IPS-18a (cell line): ENCODE results near the gene CCDC24.
A peak's percentile ranks its signal among the peaks of the same experiment; 100 is the strongest.

ENCODE experiments used
- H3K27ac ChIP-seq: one replicate; pipeline ENCODE4 v1.5.1; 2013; ENCODE audit warnings: low read length
- H3K27me3 ChIP-seq: one replicate; pipeline ENCODE4 v1.6.1; 2013; ENCODE audit warnings: mild to moderate bottlenecking, low read length; ENCODE audit not compliant: control insufficient read depth, insufficient read depth
- H3K36me3 ChIP-seq: one replicate; pipeline ENCODE4 v1.6.1; 2013; ENCODE audit warnings: low read depth, low read length; ENCODE audit not compliant: control insufficient read depth
- H3K4me1 ChIP-seq: one replicate; pipeline ENCODE4 v1.6.1; 2013; ENCODE audit warnings: low read depth, low read length; ENCODE audit not compliant: control insufficient read depth
- H3K4me3 ChIP-seq: one replicate; pipeline ENCODE4 v1.5.1; 2013; ENCODE audit warnings: low read length
- H3K9ac ChIP-seq: one replicate; pipeline ENCODE4 v1.6.1; 2013; ENCODE audit warnings: mild to moderate bottlenecking, low read length, moderate library complexity
- H3K9me3 ChIP-seq: one replicate; pipeline ENCODE4 v1.6.1; 2013; ENCODE audit warnings: low read depth, low read length; ENCODE audit not compliant: control insufficient read depth

The CCDC24 gene

GRCh38 chr1:43976890-43977289, 14.5 kb upstream of the CCDC24 start:
- Histone ChIP-seq H3K27ac (no peak overlapping the region), H3K27me3 (no peaks in the 10 kb centered on the region), H3K4me3 (no peak overlapping the region), H3K9ac (no peak overlapping the region), H3K4me1 (peaks cover 17% of the 10 kb centered on the region), H3K9me3 (no peaks in the 10 kb centered on the region), H3K36me3 (peaks cover 29% of the 10 kb centered on the region)

- no peak overlapping the region for H3K27ac ChIP-seq
- H3K27me3 ChIP-seq, result no peaks in the 10 kb centered on the region
- H3K36me3 ChIP-seq, result peaks cover 22% of the 10 kb centered on the region
- H3K9ac ChIP-seq, result no peak overlapping the region
- no peaks in the 10 kb centered on the region for H3K9me3 ChIP-seq
- H3K4me1 ChIP-seq, result peaks cover 17% of the 10 kb centered on the region
- no peak overlapping the region for H3K4me3 ChIP-seq
Observed at GRCh38 chr1:43977376-43978263, 13.8 kb upstream of the CCDC24 start.

GRCh38 chr1:43978264-43978550, 13.2 kb upstream of the CCDC24 start:
- Histone ChIP-seq H3K4me3 (peak overlapping the region; percentile 82), H3K9ac (peak overlapping the region; percentile 69), H3K27me3 (no peaks in the 10 kb centered on the region), H3K4me1 (peaks cover 17% of the 10 kb centered on the region), H3K9me3 (no peaks in the 10 kb centered on the region), H3K36me3 (peaks cover 16% of the 10 kb centered on the region), H3K27ac (no peak overlapping the region)

GRCh38 chr1:43978551-43979260, 12.7 kb upstream of the CCDC24 start, which contains the start of gene B4GALT2:
Gene B4GALT2, plus strand, starts transcription at chr1:43979210. Its CDS starts 1,951 bp downstream, at chr1:43981161.
- no peak within 1 kb of the TSS for H3K27ac ChIP-seq
- peak within 1 kb of the TSS; percentile 82 for H3K4me3 ChIP-seq
- H3K9ac ChIP-seq, result peak within 1 kb of the TSS; percentile 78
- peaks cover 14% of the 10 kb centered on the region for H3K36me3 ChIP-seq
- H3K27me3 ChIP-seq, result no peaks in the 10 kb centered on the region
- H3K9me3 ChIP-seq, result no peaks in the 10 kb centered on the region
- peaks cover 15% of the 10 kb centered on the region for H3K4me1 ChIP-seq

GRCh38 chr1:43979261-43979527, 12.2 kb upstream of the CCDC24 start:
- H3K36me3 ChIP-seq, result peaks cover 16% of the 10 kb centered on the region
- no peaks in the 10 kb centered on the region for H3K27me3 ChIP-seq
- H3K4me1 ChIP-seq, result peaks cover 10% of the 10 kb centered on the region
- H3K27ac ChIP-seq, result no peak overlapping the region
- H3K9me3 ChIP-seq, result no peaks in the 10 kb centered on the region
- peak overlapping the region; percentile 74 for H3K4me3 ChIP-seq
- H3K9ac ChIP-seq, result peak overlapping the region; percentile 78

GRCh38 chr1:43979528-43980254, 11.7 kb upstream of the CCDC24 start:
- peaks cover 9% of the 10 kb centered on the region for H3K4me1 ChIP-seq
- peak overlapping the region; percentile 78 for H3K9ac ChIP-seq
- no peak overlapping the region for H3K27ac ChIP-seq

GRCh38 chr1:43980255-43981134, 10.9 kb upstream of the CCDC24 start:
- Histone ChIP-seq H3K36me3 (peaks cover 17% of the 10 kb centered on the region), H3K4me1 (peaks cover 9% of the 10 kb centered on the region), H3K4me3 (peak overlapping the region; percentile 74), H3K9me3 (no peaks in the 10 kb centered on the region), H3K27me3 (no peaks in the 10 kb centered on the region), H3K27ac (no peak overlapping the region), H3K9ac (peak overlapping the region; percentile 78)

More at GRCh38 chr1:43979528-43980254, 11.7 kb upstream of the CCDC24 start:
- Histone ChIP-seq H3K4me3 (peak overlapping the region; percentile 74), H3K9me3 (no peaks in the 10 kb centered on the region), H3K36me3 (peaks cover 17% of the 10 kb centered on the region), H3K27me3 (no peaks in the 10 kb centered on the region)

- Histone ChIP-seq H3K9me3 (no peaks in the 10 kb centered on the region), H3K4me3 (no peak overlapping the region), H3K4me1 (peaks cover 4% of the 10 kb centered on the region), H3K27me3 (no peaks in the 10 kb centered on the region), H3K9ac (no peak overlapping the region), H3K27ac (no peak overlapping the region), H3K36me3 (peaks cover 17% of the 10 kb centered on the region)
Observed at GRCh38 chr1:43981135-43981491, 10.3 kb upstream of the CCDC24 start.

GRCh38 chr1:43981636-43982035, 9.8 kb upstream of the CCDC24 start:
- H3K4me1 ChIP-seq, result peaks cover 4% of the 10 kb centered on the region
- H3K9me3 ChIP-seq, result no peaks in the 10 kb centered on the region
- no peak overlapping the region for H3K27ac ChIP-seq
- H3K4me3 ChIP-seq, result no peak overlapping the region
- H3K9ac ChIP-seq, result no peak overlapping the region
- peaks cover 13% of the 10 kb centered on the region for H3K36me3 ChIP-seq
- no peaks in the 10 kb centered on the region for H3K27me3 ChIP-seq

GRCh38 chr1:43982241-43982640, 9.2 kb upstream of the CCDC24 start:
- Histone ChIP-seq H3K27ac (no peak overlapping the region), H3K9me3 (no peaks in the 10 kb centered on the region), H3K27me3 (no peaks in the 10 kb centered on the region), H3K4me1 (peaks cover 4% of the 10 kb centered on the region), H3K4me3 (no peak overlapping the region), H3K9ac (no peak overlapping the region), H3K36me3 (peaks cover 11% of the 10 kb centered on the region)

GRCh38 chr1:43982808-43983207, 8.6 kb upstream of the CCDC24 start:
- H3K36me3 ChIP-seq, result peaks cover 6% of the 10 kb centered on the region
- H3K27me3 ChIP-seq, result no peaks in the 10 kb centered on the region
- no peak overlapping the region for H3K4me3 ChIP-seq
- H3K9me3 ChIP-seq, result no peaks in the 10 kb centered on the region
- H3K27ac ChIP-seq, result no peak overlapping the region
- no peak overlapping the region for H3K9ac ChIP-seq
- peaks cover 4% of the 10 kb centered on the region for H3K4me1 ChIP-seq
